Measurements from ENCODE around the gene MCU. TPM values are rescaled to one million over a fixed set of nuclear protein-coding genes. Genes with fewer than 3 reads are reported as not detected.
"Not testable (repeated sequence)": the region's sequence is repeated elsewhere in the genome, so short reads cannot be mapped to it uniquely, and the experiment has no call there.

The MCU gene
- total and polyA plus RNA-seq, 9 donors: 81.9 to 135 (median 113) TPM

- Histone ChIP-seq H3K4me3 (ENCODE audit: low read length) (peak overlapping the region; percentile 70), H3K9me3 (replicated peaks; ENCODE audit: control insufficient read depth, low read depth, low read length) (no peaks in the 10 kb centered on the region), H3K27me3 (ENCODE audit: control insufficient read depth, insufficient read depth, low read length) (no peaks in the 10 kb centered on the region), H3K36me3 (ENCODE audit: control insufficient read depth, insufficient read depth, low read length) (no peaks in the 10 kb centered on the region), H3K27ac (ENCODE audit: low read length) (peak overlapping the region; percentile 2), H3K4me1 (ENCODE audit: control insufficient read depth, insufficient read depth, low read length) (peaks cover 4% of the 10 kb centered on the region)
- DNase-seq: peak; percentile 74
- WGBS (ENCODE audit: insufficient coverage): 52% methylated on average over 3 of the region's 6 CpGs
Observed at GRCh38 chr10:72694476-72695369, 2.8 kb downstream of the MCU start.

- DNase-seq: no peak
- Histone ChIP-seq H3K36me3 (ENCODE audit: control insufficient read depth, insufficient read depth, low read length) (no peaks in the 10 kb centered on the region), H3K4me1 (ENCODE audit: control insufficient read depth, insufficient read depth, low read length) (peaks cover 4% of the 10 kb centered on the region), H3K9me3 (replicated peaks; ENCODE audit: control insufficient read depth, low read depth, low read length) (no peaks in the 10 kb centered on the region), H3K4me3 (ENCODE audit: low read length) (no peak overlapping the region), H3K27ac (ENCODE audit: low read length) (no peak overlapping the region), H3K27me3 (ENCODE audit: control insufficient read depth, insufficient read depth, low read length) (no peaks in the 10 kb centered on the region)
- WGBS (ENCODE audit: insufficient coverage): 100% methylated on average over 2 of the region's 3 CpGs
Observed at GRCh38 chr10:72695496-72695895, 3.6 kb downstream of the MCU start.

- no peaks in the 10 kb centered on the region for H3K9me3 ChIP-seq (replicated peaks; ENCODE audit: control insufficient read depth, low read depth, low read length)
- no peak for DNase-seq
- no peak overlapping the region for H3K4me3 ChIP-seq (ENCODE audit: low read length)
- H3K36me3 ChIP-seq (ENCODE audit: control insufficient read depth, insufficient read depth, low read length): no peaks in the 10 kb centered on the region
- H3K27me3 ChIP-seq (ENCODE audit: control insufficient read depth, insufficient read depth, low read length): no peaks in the 10 kb centered on the region
- H3K27ac ChIP-seq (ENCODE audit: low read length): no peak overlapping the region
- H3K4me1 ChIP-seq (ENCODE audit: control insufficient read depth, insufficient read depth, low read length): peaks cover 4% of the 10 kb centered on the region
Observed at GRCh38 chr10:72697716-72698115, 5.8 kb downstream of the MCU start.

- WGBS (ENCODE audit: insufficient coverage): 88% methylated on average over 1 of the region's 5 CpGs
- peak overlapping the region; percentile 3 for H3K27ac ChIP-seq (ENCODE audit: low read length)
- H3K9me3 ChIP-seq (replicated peaks; ENCODE audit: control insufficient read depth, low read depth, low read length); H3K4me1 ChIP-seq (ENCODE audit: control insufficient read depth, insufficient read depth, low read length); DNase-seq; H3K4me3 ChIP-seq (ENCODE audit: low read length); H3K36me3 ChIP-seq (ENCODE audit: control insufficient read depth, insufficient read depth, low read length); H3K27me3 ChIP-seq (ENCODE audit: control insufficient read depth, insufficient read depth, low read length): not testable (repeated sequence)
Observed at GRCh38 chr10:72702465-72702864, 10.5 kb downstream of the MCU start.

- Histone ChIP-seq H3K36me3 (ENCODE audit: control insufficient read depth, insufficient read depth, low read length) (no peaks in the 10 kb centered on the region), H3K4me1 (ENCODE audit: control insufficient read depth, insufficient read depth, low read length) (no peaks in the 10 kb centered on the region), H3K4me3 (ENCODE audit: low read length) (no peak overlapping the region), H3K27me3 (ENCODE audit: control insufficient read depth, insufficient read depth, low read length) (no peaks in the 10 kb centered on the region), H3K9me3 (replicated peaks; ENCODE audit: control insufficient read depth, low read depth, low read length) (no peaks in the 10 kb centered on the region), H3K27ac (ENCODE audit: low read length) (peak overlapping the region; percentile 3)
- WGBS (ENCODE audit: insufficient coverage): 80% methylated on average over 1 of the region's 3 CpGs
- DNase-seq: peak; percentile 76
Observed at GRCh38 chr10:72702868-72703581, 11.1 kb downstream of the MCU start.

- Histone ChIP-seq H3K36me3 (ENCODE audit: control insufficient read depth, insufficient read depth, low read length) (no peaks in the 10 kb centered on the region), H3K4me3 (ENCODE audit: low read length) (no peak overlapping the region), H3K27me3 (ENCODE audit: control insufficient read depth, insufficient read depth, low read length) (no peaks in the 10 kb centered on the region), H3K4me1 (ENCODE audit: control insufficient read depth, insufficient read depth, low read length) (peaks cover 3% of the 10 kb centered on the region), H3K9me3 (replicated peaks; ENCODE audit: control insufficient read depth, low read depth, low read length) (no peaks in the 10 kb centered on the region), H3K27ac (ENCODE audit: low read length) (no peak overlapping the region)
- WGBS (ENCODE audit: insufficient coverage): 81% methylated on average over 2 of the region's 4 CpGs
- no peak for DNase-seq
Observed at GRCh38 chr10:72704117-72704516, 12.2 kb downstream of the MCU start.

- WGBS (ENCODE audit: insufficient coverage): no CpG with 5 or more reads among the region's 1 CpG
- Histone ChIP-seq H3K27ac (ENCODE audit: low read length) (peak overlapping the region; percentile 74), H3K36me3 (ENCODE audit: control insufficient read depth, insufficient read depth, low read length) (no peaks in the 10 kb centered on the region), H3K4me3 (ENCODE audit: low read length) (no peak overlapping the region), H3K9me3 (replicated peaks; ENCODE audit: control insufficient read depth, low read depth, low read length) (no peaks in the 10 kb centered on the region), H3K27me3 (ENCODE audit: control insufficient read depth, insufficient read depth, low read length) (no peaks in the 10 kb centered on the region), H3K4me1 (ENCODE audit: control insufficient read depth, insufficient read depth, low read length) (peaks cover 3% of the 10 kb centered on the region)
- DNase-seq: peak; percentile 87
Observed at GRCh38 chr10:72709041-72709440, 17.1 kb downstream of the MCU start.

- peaks cover 3% of the 10 kb centered on the region for H3K4me1 ChIP-seq (ENCODE audit: control insufficient read depth, insufficient read depth, low read length)
- peak overlapping the region; percentile 64 for H3K27ac ChIP-seq (ENCODE audit: low read length)
- WGBS (ENCODE audit: insufficient coverage): no CpG with 5 or more reads among the region's 2 CpGs
Observed at GRCh38 chr10:72712136-72712535, 20.2 kb downstream of the MCU start.

GRCh38 chr10:72719941-72720592 lies 28.1 kb downstream of the MCU start:
- Histone ChIP-seq H3K9me3 (replicated peaks; ENCODE audit: control insufficient read depth, low read depth, low read length) (no peaks in the 10 kb centered on the region), H3K4me1 (ENCODE audit: control insufficient read depth, insufficient read depth, low read length) (no peaks in the 10 kb centered on the region), H3K27ac (ENCODE audit: low read length) (no peak overlapping the region), H3K27me3 (ENCODE audit: control insufficient read depth, insufficient read depth, low read length) (no peaks in the 10 kb centered on the region), H3K36me3 (ENCODE audit: control insufficient read depth, insufficient read depth, low read length) (peaks cover 19% of the 10 kb centered on the region), H3K4me3 (ENCODE audit: low read length) (no peak overlapping the region)
- DNase-seq: no peak
- 86% methylated on average over 2 of the region's 2 CpGs for WGBS (ENCODE audit: insufficient coverage)

More at GRCh38 chr10:72712136-72712535, 20.2 kb downstream of the MCU start:
- peak; percentile 52 for DNase-seq
- no peaks in the 10 kb centered on the region for H3K27me3 ChIP-seq (ENCODE audit: control insufficient read depth, insufficient read depth, low read length)
- no peaks in the 10 kb centered on the region for H3K9me3 ChIP-seq (replicated peaks; ENCODE audit: control insufficient read depth, low read depth, low read length)
- H3K4me3 ChIP-seq (ENCODE audit: low read length): no peak overlapping the region
- H3K36me3 ChIP-seq (ENCODE audit: control insufficient read depth, insufficient read depth, low read length): peaks cover 15% of the 10 kb centered on the region
